Measurements from ENCODE around the gene HDHD2. TPM values are rescaled to one million over a fixed set of nuclear protein-coding genes. Genes with fewer than 3 reads are reported as not detected.

The HDHD2 gene
- total RNA-seq, 2 experiments from 2014 or later: 28.1 to 32.2 TPM

DNA sequence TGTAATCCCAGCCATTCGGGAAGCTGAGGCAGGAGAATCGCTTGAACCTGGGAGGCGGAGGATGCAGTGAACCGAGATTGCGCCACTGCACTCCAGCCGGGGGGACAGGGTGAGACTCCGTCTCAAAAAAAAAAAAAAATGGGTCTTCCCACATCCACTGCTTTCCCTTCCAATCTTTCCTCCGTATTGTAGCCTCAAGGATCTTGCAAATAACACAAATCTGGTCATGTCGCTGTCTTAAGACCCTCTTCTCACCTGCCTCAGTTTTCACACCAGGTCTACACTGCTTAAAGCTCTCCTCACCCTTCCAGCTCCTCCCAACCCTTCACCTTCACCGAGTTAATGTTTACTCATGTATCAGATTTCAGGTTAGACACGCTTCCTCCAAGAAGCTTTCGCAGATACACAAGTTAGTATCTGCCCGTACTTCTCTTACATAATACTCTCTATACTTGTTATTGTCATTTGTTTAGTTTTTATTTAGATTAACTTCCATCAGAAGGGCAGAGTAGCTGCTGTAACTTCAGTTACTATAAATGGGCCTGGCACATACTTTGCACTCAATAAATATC is 24.3 kb upstream of the HDHD2 start:
- peaks cover 8% of the 10 kb centered on the region for H3K4me1 Mint-ChIP-seq (ENCODE audit: low read depth)
- no peak for ATAC-seq
- no peak overlapping the region for H3K4me3 Mint-ChIP-seq
- TF ChIP-seq, protein P1, sequence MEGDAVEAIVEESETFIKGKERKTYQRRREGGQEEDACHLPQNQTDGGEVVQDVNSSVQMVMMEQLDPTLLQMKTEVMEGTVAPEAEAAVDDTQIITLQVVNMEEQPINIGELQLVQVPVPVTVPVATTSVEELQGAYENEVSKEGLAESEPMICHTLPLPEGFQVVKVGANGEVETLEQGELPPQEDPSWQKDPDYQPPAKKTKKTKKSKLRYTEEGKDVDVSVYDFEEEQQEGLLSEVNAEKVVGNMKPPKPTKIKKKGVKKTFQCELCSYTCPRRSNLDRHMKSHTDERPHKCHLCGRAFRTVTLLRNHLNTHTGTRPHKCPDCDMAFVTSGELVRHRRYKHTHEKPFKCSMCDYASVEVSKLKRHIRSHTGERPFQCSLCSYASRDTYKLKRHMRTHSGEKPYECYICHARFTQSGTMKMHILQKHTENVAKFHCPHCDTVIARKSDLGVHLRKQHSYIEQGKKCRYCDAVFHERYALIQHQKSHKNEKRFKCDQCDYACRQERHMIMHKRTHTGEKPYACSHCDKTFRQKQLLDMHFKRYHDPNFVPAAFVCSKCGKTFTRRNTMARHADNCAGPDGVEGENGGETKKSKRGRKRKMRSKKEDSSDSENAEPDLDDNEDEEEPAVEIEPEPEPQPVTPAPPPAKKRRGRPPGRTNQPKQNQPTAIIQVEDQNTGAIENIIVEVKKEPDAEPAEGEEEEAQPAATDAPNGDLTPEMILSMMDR (IDR thresholded peaks at IDR 0.05): no peak
- intact Hi-C loops (cut with micrococcal nuclease): loop anchor here (10.0 kb wide), 1 partner anchor 50 kb away; no protein-coding TSS in a partner anchor
- H3K27me3 Mint-ChIP-seq: no peaks in the 10 kb centered on the region
- CTCF ChIA-PET: interaction anchor here (0.9 kb wide), 1 partner anchor 574 kb away, joined by 3 read pairs; no protein-coding TSS in a partner anchor
- H3K36me3 Mint-ChIP-seq (ENCODE audit: low read depth): no peaks in the 10 kb centered on the region
- POLR2A ChIA-PET: interaction anchor here (1.0 to 1.4 kb wide), 3 partner anchors 17 to 54 kb away, joined by 3 to 6 read pairs (median 3); partner anchors contain the start of gene HDHD2
- no peak for DNase-seq
- no peak overlapping the region for H3K27ac Mint-ChIP-seq
- H3K9me3 Mint-ChIP-seq: no peaks in the 10 kb centered on the region

- DNase-seq: no peak
- H3K4me1 Mint-ChIP-seq (ENCODE audit: low read depth): peaks cover 19% of the 10 kb centered on the region
- H3K27me3 Mint-ChIP-seq: no peaks in the 10 kb centered on the region
- ChIA-PET CTCF (no interaction called here), POLR2A (no interaction called here)
- TF ChIP-seq, protein P1 (IDR thresholded peaks at IDR 0.05): no peak
- no peaks in the 10 kb centered on the region for H3K36me3 Mint-ChIP-seq (ENCODE audit: low read depth)
- H3K4me3 Mint-ChIP-seq: no peak overlapping the region
- intact Hi-C loops (cut with micrococcal nuclease): loop anchor here (10.0 kb wide), 1 partner anchor 48 kb away; no protein-coding TSS in a partner anchor
- ATAC-seq: no peak
- no peaks in the 10 kb centered on the region for H3K9me3 Mint-ChIP-seq
- H3K27ac Mint-ChIP-seq: no peak overlapping the region
Measured at GRCh38 chr18:47172476-47172875, 22.2 kb upstream of the HDHD2 start.

DNA sequence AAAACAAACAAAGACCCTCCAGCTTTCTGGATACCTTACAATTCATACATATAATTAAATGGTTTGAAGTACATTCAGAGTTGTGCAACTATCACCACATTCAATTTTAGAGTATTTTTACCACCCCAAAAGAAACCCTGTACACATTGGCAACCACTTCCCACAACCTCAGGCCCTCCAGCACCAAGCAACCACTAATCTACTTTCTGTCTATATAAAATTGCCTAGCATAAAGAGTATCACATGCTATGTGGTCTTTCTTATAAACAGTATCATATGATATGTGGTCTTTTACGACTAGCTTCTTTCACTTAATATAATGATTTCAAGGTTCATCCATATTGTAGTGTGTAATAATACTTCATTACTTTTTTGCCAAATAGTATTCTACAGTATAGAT is 18.6 kb upstream of the HDHD2 start:
- Mint-ChIP-seq H3K4me3 (no peak overlapping the region), H3K36me3 (ENCODE audit: low read depth) (peaks cover 14% of the 10 kb centered on the region), H3K4me1 (ENCODE audit: low read depth) (peaks cover 35% of the 10 kb centered on the region), H3K27me3 (no peaks in the 10 kb centered on the region), H3K27ac (no peak overlapping the region), H3K9me3 (no peaks in the 10 kb centered on the region)
- POLR2A ChIA-PET: interaction anchor here (0.6 to 1.4 kb wide), 3 partner anchors 9 to 847 kb away, joined by 3 to 5 read pairs (median 3); partner anchors contain the start of gene HDHD2
- DNase-seq (peak; percentile 19), ATAC-seq (no peak)
- TF ChIP-seq, protein P1 (IDR thresholded peaks at IDR 0.05): no peak
- CTCF ChIA-PET: no interaction called here
- intact Hi-C loops (cut with micrococcal nuclease): no loop called here

DNA sequence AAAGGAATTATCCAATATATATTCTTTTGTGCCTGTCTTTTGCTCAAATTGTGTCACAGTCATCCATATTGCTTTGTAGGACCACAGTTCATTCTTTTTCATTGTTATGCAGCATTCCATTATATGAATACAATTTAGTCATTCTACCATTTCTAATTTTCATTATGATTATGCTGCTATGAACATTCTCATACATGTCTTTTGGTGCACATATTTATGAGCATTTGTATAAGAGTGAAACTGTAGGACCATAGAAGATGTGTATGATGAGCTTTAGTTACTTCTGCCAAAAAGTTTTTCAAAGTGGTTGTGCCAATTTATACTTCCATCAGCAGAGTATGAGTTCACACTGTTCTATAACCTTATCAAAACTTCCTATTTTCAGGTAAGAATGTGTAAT is 18.2 kb upstream of the HDHD2 start:
- CTCF ChIA-PET: no interaction called here
- no peak overlapping the region for H3K27ac Mint-ChIP-seq

DNA sequence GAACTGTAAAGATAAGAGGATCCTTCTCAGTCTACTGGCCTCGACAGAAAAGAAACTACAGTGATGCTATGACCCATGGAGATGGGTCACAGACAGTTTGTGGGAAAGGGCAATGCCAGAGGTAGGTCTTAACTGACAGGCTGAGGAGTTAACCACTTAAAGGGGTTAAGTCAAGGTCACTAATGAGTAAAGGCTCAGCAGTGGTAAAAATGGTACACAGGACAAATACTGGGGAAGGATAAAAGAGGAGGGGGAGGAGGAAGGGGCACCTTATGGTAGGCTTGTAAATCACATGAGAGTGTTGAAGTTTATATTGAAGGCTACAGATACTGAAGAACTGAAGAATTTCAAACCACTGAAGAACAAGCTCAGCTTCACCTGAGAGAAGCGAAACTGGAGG is 16.0 kb upstream of the HDHD2 start:
- ChIA-PET CTCF (interaction anchor here (1.2 kb wide), 1 partner anchor 13 kb away, joined by 3 read pairs; no protein-coding TSS in a partner anchor), POLR2A (interaction anchor here (1.8 kb wide), 1 partner anchor 16 kb away, joined by 5 read pairs; the partner anchor contains the start of gene HDHD2)
- H3K27ac Mint-ChIP-seq: no peak overlapping the region

More for the DNA sequence above, 18.2 kb upstream of the HDHD2 start:
- intact Hi-C loops (cut with micrococcal nuclease): no loop called here
- ATAC-seq (no peak), DNase-seq (no peak)
- Mint-ChIP-seq H3K36me3 (ENCODE audit: low read depth) (peaks cover 17% of the 10 kb centered on the region), H3K4me3 (no peak overlapping the region), H3K9me3 (no peaks in the 10 kb centered on the region), H3K4me1 (ENCODE audit: low read depth) (peaks cover 39% of the 10 kb centered on the region), H3K27me3 (no peaks in the 10 kb centered on the region)
- POLR2A ChIA-PET: interaction anchor here (0.6 to 1.4 kb wide), 4 partner anchors 10 to 848 kb away, joined by 3 to 5 read pairs (median 4); partner anchors contain the start of gene HDHD2
- TF ChIP-seq, protein P1 (IDR thresholded peaks at IDR 0.05): no peak

More for the DNA sequence above, 16.0 kb upstream of the HDHD2 start:
- TF ChIP-seq, protein P1 (IDR thresholded peaks at IDR 0.05): no peak
- ATAC-seq (no peak), DNase-seq (no peak)
- H3K36me3 Mint-ChIP-seq (ENCODE audit: low read depth): peaks cover 17% of the 10 kb centered on the region
- intact Hi-C loops (cut with micrococcal nuclease): no loop called here
- no peak overlapping the region for H3K4me3 Mint-ChIP-seq
- H3K4me1 Mint-ChIP-seq (ENCODE audit: low read depth): peaks cover 41% of the 10 kb centered on the region
- H3K27me3 Mint-ChIP-seq: no peaks in the 10 kb centered on the region
- H3K9me3 Mint-ChIP-seq: no peaks in the 10 kb centered on the region
